Activated CD8-positive, alpha-beta memory T cell treated with anti-CD3 and anti-CD28 coated beads for 4 hours (primary cell): ENCODE measurements around the gene CLDN3.
A peak's percentile ranks its signal among the peaks of the same experiment; 100 is the strongest.

Experiments used
- DNase-seq, 2 donors: peaks; one replicate each; pipeline ENCODE4 v3.0.0-alpha.2; 2020; ENCODE audit warnings: low read depth in 2 of 2

Gene CLDN3

DNA sequence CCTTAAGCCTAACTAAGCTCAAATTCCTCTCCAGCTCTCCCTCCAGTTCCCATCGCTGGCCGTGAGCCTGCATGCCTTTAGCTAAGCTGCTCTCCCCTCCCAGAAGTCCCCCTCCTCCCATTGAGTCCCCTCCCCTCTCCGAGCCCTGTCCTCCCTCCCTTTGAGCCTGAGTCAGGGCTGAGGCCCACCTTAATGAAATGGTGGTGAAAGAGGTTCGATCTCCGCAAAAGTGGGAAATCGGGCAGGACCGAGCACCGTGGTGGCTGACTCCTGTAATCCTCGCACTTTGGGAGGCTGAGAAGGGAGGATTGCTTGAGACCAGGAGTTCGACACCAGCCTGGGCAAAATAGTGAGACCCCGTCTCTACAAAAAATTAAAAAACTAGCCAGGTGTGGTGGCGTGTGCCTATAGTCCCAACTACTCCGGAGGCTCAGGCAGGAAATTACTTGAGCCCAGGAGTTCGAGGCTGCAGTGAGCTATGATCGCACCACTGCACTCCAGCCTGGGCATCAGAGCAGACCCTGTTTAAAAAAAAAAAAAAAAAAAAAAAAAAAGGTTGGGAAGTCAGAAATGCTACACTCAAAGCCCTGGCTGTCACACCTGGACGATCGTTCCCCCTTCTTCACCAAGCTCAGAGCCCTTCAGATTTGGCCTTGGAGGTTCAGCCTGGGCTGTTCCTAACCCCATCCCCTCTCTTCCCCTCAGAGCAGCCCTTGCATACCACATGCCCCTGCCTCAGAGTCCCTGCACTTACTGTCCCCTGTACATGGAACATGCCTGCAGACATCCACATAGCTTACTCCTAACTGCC lies 995 bp upstream of the CLDN3 start:
- DNase-seq, result no peak

DNA sequence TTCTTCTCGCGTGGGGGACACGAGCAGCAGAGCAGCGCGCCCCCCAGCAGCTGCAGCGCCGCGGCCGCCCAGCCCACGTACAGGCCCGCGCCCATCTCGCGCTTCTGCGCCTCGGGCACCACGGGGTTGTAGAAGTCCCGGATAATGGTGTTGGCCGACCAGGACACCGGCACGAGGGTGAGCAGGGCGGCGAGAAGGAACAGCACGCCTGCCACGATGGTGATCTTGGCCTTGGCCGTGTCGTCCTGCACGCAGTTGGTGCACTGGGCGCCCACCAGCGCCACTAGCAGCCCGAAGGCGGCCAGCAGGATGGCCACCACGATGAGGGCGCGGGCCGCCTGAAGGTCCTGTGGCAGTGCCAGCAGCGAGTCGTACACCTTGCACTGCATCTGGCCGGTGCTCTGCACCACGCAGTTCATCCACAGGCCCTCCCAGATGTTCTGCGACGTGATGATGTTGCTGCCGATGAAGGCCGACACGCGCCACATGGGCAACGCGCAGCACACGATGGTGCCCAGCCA lies 529 bp downstream of the CLDN3 start:
- DNase-seq, result no peak

DNA sequence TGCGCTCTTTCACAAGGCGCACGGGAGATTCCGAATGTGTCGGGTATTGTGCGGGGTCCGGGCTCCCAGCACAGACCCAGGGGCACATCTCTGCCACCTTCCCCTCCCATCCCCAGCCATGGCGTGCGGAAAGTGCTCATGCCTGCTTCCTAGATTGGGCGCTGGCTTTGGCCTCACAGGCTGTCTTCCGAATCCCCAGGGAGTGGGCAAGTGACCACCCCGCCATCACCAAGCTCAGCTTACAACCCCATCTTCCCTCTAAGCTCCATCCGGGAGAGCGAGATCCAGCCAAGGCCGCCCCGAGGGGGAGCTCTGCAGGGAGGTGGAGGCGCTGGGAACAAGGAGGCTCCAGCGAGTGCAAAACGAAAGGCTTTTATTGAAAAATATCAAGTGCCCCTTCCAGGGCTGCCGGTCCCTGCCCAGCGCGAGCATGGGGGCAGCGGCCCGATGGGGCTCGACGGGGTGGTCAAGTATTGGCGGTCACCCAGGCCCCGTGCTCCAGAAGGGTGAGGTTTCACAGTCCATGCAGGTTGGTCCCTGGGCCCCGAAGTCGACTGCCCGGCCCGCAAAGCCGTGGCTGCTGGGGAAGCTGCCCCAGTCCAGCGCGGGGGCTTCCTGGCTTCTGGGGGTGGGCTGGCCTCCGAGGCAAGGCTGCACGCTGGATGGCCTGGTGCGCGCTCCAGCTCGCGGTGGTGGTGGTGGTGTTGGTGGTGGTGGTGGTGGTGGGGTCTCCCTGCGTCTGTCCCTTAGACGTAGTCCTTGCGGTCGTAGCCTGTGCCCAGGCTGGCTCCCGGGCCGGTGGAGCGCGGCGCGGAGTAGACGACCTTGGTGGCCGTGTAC lies 1.2 kb downstream of the CLDN3 start:
- no peak for DNase-seq

DNA sequence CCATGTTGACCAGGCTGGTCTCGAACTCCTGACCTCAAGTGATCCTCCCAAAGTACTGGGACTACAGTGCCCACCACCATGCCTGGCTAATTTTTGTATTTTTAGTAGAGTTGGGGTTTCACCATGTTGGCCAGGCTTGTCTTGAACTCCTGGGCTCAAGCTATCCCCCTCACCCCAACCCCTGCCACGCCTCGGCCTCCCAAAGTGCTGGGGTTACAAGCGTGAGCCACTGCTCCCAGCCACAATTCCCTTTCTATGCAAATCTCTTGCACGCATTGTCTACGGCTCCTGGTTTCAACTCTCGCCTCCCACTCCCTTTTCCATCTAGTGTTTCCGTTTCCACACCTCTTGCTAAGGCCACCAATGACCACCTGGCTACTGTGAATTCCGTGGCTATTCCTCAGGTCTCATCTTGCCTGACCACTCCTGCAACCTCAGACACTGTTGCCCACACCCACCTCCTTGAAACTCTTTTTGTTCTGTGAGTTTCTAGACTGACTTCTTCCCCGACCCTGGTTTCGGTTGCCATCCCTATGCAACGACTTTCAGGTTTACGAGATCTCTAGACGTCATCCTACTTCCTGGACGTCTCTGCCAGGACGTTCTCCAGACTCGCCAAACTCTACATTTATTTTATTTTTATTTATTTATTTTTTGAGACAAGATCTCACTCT lies 3.4 kb downstream of the CLDN3 start:
- DNase-seq, result no peak

DNA sequence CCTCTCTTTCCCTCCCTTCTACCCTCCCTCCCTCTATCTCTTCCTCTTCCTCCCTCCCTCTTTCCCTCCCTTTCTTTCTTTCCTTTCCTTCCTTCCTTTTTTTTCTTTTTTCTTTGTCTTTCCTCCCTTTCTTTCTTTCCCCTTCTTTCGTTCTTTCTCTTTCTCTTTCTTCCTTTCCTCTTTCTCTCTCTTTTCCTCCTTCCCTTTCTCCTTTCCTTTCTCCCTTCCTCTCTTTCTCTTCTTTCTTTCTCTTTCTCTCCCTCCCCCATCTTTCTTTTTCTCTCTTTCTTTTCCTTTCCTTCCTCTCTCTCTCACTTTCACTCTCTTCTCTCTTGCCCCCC lies 7.4 kb downstream of the CLDN3 start:
- DNase-seq, result no peak

DNA sequence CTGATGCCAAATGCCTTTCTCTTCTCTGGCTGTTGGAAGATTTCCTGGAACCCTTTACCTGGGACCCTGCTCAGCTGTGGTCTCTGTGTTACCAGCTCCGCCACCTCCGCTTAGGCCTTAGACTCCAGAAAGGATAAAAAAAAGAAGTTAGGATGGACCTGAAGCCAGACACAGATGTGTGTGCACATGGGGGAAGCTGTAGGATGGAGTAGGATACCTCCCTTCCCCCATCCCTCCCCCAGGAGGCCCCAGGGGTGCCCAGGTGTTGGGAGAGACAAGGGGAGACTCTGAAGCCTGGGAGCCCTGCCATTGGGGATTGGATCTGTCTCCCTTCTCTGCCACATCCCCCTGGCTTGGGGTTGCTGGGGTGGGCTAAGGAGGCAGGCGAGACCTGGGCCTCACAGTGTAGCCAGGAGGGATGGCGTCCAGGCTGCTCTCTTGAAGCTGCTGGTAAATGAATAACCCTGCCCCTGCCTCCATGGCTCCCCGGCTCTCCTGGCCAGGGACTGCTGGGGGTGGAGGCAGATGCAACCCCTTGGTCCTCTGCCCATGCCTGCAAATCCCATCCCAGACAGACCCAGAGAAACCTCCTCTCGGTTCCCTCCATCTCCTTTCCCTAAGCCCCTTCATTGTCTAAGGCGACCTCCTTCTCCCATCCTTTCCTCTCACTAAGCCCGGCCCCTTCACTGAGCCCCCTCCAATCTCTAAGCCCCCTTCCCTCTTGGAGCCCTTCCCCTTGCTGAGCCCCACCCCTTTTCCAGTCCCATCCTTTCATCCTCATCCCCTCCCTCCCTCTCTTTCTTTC lies 8.0 kb downstream of the CLDN3 start:
- DNase-seq, result no peak

DNA sequence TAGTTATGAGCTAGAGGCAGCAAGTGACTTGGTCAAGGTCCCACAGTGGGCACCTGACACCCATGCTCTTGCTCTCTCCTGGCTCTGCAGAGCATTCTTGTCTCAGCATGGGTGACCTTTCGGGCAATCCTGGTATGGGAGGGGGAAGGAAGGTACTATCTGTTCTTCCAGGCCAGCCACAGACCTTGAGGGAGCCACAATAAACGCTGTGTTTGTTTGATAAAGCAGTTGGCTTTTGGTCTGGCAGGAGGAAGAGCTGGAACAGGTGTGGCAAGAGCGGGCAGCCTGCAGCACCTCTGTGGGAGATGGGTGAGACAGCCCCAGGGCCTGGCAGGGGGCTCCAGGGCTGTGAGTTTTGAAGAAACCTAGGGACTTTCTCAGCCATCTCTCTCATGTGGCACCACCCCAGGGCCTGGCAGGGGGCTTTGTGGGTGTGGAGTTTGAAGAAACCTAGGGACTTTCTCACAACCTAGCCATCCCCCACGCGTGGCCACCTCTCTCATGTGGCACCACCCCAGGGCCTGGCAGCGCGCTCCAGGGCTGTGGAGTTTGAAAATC lies 11.4 kb downstream of the CLDN3 start:
- DNase-seq, result no peak

DNA sequence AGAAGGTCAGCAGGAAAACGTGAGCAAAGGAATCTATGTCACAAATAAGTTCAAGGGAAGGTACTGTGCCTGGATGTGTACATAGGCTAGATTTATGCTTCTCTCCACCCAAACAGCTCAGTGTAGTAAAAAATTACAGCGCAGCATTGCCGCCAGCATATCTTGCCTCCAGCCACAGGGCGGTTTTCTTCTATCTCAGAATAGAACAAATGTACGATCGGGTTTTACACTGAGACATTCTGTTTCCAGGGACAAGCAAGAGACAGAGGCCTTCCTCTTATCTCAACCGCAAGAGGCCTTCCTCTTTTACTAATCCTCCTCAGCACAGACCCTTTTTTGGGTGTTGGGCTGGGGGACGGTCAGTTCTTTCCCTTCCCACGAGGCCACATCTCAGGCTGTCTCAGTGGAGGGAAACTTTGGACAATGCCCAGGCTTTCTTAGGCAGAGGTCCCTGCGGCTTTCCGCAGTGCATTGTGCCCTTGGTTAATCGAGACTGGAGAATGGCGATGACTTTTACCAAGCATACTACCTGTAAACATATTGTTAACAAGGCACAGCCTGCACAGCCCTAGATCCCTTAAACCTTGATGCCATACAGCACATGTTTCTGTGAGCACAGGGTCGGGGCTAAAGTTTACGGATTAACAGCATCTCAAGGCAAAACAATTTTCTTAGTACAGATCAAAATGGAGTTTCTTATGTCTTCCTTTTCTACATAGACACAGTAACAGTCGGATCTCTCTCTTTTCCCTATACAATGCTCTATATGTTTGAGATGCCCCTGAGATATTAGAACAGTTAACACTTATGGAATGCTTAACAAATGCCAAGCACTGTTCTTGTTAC lies 19.9 kb downstream of the CLDN3 start:
- DNase-seq, result no peak

DNA sequence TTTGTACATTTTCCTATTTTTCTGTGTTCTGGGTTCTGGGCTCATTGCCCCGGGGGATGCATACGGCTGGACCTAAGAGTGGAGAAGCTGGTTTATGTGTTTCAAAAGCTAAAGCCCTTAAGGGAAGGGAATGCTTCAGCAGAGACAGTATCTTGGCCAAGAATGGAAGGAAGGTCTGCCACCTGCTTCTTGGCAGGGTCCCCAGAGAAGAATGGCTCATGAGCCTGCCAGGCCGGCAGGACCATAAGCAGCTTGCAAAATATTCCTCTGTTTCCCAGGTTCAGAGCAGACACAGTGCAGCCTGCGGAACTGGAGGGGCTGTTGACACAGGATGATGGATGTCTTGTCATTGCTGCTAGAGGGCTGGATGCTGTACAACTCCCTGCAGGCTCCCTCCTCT lies 23.7 kb downstream of the CLDN3 start:
- no peak for DNase-seq

DNA sequence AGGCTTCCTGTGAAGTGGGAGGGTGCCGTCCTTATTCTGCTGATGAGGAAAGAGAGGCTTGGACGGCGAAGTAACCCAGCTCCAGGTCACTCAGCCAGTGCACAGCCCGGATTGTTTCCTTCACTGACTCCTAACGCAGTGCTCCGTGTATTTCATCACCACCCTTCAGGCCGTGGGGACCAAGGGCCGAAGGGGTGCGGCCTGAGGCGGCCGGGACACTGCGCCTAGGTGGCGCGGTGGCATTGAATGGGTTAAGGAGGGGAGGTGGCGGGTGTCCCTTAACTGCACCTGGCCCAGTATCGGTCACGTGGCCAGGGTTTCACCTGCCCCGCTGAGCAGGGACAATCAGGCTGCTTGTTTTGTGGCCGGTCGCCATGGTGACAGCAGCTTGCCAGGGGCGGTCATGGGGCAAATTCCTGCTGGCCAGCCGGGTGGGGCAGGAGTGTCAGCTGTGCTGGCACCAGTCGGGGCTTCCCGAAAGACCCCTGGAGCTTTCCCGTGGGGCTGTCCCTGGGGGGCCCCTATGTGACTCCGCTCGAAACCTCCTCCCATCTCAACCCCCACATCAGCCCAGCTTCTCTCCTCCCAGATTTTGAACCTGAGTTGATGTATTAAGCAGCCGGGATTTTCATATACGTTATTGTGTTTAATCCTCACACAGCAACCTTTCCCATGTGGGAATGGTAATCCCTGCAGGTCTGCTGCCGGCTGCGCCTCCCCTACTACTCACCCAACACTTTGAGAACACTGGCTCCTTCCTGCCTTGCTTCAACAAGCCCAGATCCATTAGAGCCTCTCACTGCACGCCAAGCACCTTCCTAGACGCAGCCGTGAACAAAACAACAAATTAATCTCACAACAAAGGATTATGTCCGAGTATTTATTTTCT lies 27.1 kb downstream of the CLDN3 start:
- no peak for DNase-seq

DNA sequence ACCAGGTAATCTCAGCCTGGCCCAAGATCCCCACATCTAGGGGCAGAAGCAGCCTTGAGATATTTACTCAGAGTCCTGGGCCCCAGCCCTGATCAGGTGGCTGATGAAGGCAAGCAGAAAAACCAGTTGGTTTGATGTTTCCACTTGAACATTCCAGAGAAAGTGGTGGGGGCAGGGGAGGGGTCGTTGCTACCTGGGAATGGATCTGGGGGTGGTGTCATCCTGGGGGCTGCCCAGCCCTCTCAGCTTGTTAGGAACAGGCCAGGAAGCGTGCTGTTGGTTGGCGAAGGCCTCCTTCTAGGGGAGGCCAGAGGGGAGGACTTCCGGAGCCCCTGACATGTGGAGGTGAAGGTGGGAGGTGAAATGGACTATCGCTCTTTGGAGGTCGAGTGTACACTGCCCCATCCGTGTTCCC lies 27.7 kb downstream of the CLDN3 start:
- no peak for DNase-seq

DNA sequence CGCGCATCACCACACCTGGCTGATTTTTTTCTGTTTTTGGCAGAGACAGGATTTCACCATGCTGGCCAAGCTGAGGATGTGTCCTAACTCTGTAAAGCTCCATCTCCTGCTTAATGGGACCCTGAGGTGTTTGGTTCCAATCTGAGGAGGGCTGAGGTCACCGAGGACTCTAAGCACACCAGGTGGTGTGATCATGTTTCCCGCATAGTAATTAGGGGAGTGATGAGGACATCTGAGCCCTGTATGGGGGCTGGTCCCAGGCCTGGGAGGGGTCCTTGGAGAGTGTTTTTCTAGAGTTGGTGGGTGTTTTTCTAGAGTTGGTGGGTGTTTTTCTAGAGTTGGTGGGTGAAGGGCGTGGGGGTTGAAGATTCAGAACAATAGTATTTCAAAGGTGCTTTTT lies 28.5 kb downstream of the CLDN3 start:
- DNase-seq, result no peak

DNA sequence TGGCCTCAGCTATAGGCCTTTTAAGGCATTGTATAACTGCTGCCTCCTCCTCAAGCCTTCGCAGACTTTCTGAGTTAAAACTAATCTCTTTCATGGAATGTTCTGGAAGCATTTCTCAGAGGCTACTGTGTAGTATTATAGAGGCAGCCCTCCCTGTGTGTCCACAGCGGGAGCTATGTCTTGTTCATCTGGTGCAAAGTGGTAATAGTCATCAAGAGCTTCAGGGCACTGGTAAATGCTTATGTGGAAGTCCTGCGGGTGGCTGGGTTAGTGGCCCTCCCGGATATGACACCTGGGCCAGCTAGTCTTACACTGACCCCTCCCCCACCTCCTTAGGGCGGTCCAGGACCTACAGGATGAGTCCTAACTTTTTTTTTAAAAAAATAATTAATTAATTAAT lies 29.3 kb downstream of the CLDN3 start:
- no peak for DNase-seq

DNA sequence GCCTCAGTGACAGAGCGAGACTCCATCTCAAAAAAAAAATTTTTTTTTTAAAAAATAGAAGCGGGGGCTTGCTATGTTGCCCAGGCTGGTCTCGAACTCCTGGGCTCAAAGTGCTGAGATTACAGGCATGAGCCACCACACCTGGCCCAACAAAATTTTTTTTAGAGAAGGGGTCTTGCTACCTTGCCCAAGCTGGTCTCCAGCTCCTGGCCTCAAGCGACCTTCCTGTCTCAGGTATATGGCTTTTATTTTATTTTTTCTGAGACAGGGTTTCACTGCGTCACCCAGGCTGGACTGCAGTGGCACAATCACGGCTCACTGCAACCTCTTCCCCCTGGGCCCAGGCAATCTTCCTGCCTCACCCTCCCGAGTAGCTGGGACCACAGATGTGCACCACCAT lies 29.9 kb downstream of the CLDN3 start:
- DNase-seq, result no peak

DNA sequence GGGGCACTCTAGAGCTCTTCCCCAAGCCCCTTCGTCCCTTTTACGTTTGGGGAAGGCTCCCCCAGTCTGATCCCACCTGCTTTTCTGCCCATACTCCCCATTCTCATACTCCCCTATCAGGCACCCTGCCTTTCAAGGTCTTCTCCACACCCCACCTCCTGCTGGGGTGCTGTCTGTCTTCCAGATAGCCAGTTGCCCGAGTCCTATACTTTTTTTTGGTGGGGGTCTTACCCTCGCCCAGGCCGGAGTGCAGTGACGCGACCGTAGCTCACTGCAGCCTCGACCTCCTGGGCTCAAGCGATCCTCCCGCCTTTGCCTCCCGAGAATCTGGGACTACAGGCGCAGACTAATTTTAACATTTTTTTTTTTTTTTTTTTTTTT lies 30.7 kb downstream of the CLDN3 start:
- no peak for DNase-seq

DNA sequence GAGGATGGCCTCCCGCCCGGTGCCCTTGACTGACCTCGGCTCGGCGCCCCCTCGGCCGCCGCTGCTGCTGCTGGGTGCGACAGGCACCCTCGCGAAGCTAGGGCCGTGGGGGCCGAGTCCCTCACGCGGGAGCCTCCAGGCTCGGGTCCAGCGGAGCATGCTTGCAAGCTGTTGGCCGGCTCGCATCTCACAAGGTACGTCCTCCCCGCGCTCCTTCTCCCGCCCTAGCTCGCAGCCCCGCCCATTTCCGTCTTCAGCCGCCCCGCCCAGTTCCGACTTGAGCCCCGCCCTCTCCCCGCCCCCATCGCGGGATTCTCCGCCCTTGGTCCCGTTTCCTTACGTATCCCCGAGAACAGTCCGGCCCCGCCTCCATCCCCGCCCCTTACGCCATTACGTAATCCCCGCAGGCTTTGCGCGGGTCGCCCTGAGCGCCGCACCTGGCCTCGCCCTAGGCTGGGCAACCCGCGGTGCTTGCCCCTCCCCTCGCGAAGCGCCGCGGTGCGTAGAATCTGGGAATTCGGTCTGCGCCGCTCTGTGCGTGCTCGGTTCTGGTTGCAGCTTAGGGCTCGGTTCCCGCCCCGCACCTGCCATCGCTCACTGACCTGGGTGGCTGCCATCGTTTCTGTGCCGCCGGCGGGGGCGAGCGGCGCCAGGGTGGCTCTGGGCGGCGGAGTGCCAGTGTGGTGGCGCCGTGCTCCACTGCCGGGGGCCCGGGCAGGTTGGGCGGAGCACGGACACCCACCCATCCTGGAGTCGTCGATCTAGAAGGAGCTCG lies 31.3 kb downstream of the CLDN3 start, which contains the start of gene ABHD11:
Gene ABHD11 (minus strand): TSS at position 191 of the 775 bp plus-strand sequence. CDS start 32 bp downstream, at position 159.
- DNase-seq, result peak; percentile 98 to 99

DNA sequence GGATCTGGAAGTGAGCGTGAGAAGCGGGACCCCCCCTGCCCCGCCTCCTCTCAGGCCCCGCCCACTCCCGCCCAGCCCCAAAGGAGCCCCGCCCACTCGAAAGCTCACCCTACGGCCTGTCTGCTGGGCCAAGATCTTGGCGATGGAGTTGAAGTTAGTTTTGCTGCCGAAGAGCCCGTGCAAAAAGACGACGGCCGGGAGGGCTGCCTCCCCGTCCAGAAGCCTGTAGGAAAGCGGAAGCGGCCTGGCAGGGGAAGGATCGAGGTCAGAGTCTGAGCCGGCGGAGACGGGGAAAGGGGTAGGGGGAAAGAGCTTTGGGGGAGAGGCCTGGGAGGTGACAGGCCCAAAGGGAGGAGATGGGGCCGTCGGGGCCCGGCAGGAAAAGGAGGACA lies 31.9 kb downstream of the CLDN3 start:
- DNase-seq, result peak in 1 of 2 donors; percentile 39

DNA sequence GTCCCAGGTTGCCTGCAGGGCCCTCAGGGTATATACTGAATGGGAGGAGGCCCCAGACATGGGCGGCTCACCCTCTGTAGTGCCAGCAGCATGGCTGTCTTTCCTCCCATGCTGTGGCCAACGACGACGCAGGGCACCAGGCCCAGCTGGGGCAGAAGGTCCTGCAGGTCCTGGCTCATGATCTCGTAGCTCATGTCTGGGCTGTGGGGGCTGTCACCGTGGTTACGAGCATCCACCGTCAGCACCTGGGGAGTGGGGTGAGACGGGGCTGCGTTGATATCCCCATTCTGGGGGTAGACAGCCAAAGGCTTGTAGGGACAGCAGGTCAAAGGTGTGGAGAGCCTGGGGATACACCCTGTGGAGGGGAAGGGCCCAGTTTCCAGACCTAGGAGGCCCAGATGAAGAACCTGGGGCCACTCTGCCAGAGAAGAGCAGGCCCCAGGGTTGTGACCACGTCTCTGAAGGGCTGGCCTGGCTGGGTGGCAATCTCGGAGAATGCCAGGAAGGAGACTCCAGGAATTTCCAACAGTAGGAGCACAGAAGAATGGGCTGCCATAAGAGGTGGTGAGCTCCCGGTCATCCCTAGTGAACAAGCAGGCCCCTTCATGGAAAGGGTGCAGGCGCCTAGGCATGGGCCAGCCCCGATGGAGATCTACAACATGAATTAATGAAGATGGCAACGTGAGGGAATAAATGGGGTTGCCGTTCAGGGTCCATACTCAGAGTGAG lies 32.4 kb downstream of the CLDN3 start:
- DNase-seq, result no peak
